D721Med (cell line): Measurements from ENCODE around the gene CEP85L.

Experiments used
- DNase-seq: peaks from one replicate; pipeline ENCODE4 v3.0.0; 2011; ENCODE audit warnings: low spot score; ENCODE audit not compliant: insufficient read length
- FAIRE-seq: peaks from 2 replicates; lab custom pipeline; 2011; peaks lifted over from hg19 to GRCh38; lab: Jason Lieb, UNC
- CTCF ChIP-seq: IDR thresholded peaks from 2 replicates; pipeline ENCODE4 v1.5.1; 2012; ENCODE audit warnings: mild to moderate bottlenecking, control low read depth; ENCODE audit not compliant: insufficient read depth; ENCODE audit errors: missing control alignments

CEP85L gene

GRCh38 chr6:118581489-118581959, 69.9 kb downstream of the CEP85L start:
- no peak for FAIRE-seq
- no peak for DNase-seq
- TF ChIP-seq CTCF: no peak

DNA sequence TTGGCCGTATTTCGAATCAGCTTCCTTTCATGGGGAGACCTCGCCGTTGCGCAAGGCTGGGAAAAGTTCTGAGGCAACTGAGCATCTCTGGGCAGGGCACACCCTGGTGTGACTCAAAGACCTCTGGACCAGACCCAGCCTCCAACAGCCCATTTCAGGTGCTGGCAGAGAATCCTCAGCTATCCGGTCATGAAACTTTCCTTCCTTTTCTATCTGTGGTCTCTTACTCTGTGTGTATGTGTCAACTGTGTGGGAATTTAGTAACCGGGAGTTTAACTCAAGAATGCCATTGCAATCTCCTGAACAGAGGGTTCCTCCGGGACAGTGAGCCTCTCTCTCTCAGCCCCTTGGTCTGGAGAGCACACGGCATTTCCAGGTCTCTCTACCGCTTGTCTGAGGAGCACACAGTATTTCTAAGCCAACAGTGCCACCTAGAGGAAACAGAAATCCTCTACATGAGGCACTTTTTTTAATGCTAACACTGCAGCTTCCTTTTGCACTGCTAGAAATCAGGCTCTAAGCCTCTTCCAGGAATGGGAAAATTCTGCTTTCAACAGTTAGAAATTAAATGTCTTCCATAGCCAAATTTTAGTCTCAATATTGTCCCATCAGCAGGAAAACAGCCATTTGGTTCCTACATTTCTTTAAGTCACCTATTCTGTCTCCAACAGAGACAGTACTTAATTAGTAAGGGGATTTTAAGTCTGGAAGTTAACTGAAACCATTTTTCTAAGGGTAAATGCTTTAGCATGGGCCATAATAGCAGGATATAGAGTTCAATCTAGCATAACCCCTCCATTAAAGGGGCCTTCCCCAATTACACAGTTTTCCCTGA, 70.6 kb downstream of the CEP85L start:
- TF ChIP-seq CTCF: peak; percentile 83
- peak; percentile 40 for DNase-seq
- FAIRE-seq: peak; percentile 82

DNA sequence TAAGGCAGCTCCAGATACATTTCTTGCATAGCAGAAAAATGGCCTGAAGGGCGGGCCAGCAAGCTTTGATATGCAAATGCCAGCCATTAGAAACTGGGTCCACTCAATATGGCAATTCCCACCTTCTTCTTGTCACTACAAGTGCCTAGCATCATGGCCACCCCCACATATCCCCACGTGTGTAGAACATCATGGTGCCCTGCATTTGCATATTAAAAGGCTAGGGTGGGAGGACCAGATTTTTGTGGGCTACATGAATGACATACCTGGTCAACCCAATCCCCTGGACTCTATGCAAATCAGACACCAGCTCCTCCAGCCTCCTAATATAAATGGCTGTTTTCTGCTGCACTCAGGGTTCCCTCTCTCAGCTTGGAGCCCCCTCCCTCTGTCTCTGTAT, 71.6 kb downstream of the CEP85L start:
- no peak for TF ChIP-seq CTCF
- FAIRE-seq (no peak), DNase-seq (no peak)

GRCh38 chr6:118578617-118579016, 72.8 kb downstream of the CEP85L start:
- FAIRE-seq (no peak), DNase-seq (no peak)

GRCh38 chr6:118577972-118578371, 73.4 kb downstream of the CEP85L start:
- FAIRE-seq (no peak), DNase-seq (no peak)
- no peak for TF ChIP-seq CTCF

More at GRCh38 chr6:118578617-118579016, 72.8 kb downstream of the CEP85L start:
- TF ChIP-seq CTCF: no peak

GRCh38 chr6:118574051-118574865, 77.1 kb downstream of the CEP85L start:
- TF ChIP-seq CTCF: no peak
- DNase-seq: no peak
- FAIRE-seq: no peak
